OCI-M2 (cell line): ENCODE data around the gene DACT2.

Experiments used
- DNase-seq: peaks from one replicate; lab custom pipeline; 2025; ENCODE audit not compliant: unreplicated experiment; lab: John Stamatoyannopoulos, UW

Gene DACT2

GRCh38 chr6:168352096-168352495 lies 32.5 kb upstream of the DACT2 start:
- DNase-seq = no peak

- DNase-seq = no peak
These were observed 30.2 kb upstream of the DACT2 start for GRCh38 chr6:168349718-168350210.

GRCh38 chr6:168348186-168348585 lies 28.6 kb upstream of the DACT2 start:
- no peak for DNase-seq

- DNase-seq = no peak
These were observed 28.0 kb upstream of the DACT2 start for GRCh38 chr6:168347615-168348014.

GRCh38 chr6:168347053-168347452 lies 27.5 kb upstream of the DACT2 start:
- DNase-seq = no peak

- DNase-seq = no peak
These were observed 26.5 kb upstream of the DACT2 start for GRCh38 chr6:168345896-168346754.

GRCh38 chr6:168345266-168345665 lies 25.7 kb upstream of the DACT2 start:
- no peak for DNase-seq

- no peak for DNase-seq
These were observed 24.8 kb upstream of the DACT2 start for GRCh38 chr6:168344338-168344737.

GRCh38 chr6:168343239-168344150 lies 23.9 kb upstream of the DACT2 start:
- no peak for DNase-seq

- DNase-seq = no peak
These were observed 23.1 kb upstream of the DACT2 start for GRCh38 chr6:168342636-168343035.

- no peak for DNase-seq
These were observed 21.8 kb upstream of the DACT2 start for GRCh38 chr6:168341280-168341900.

GRCh38 chr6:168340819-168341218 lies 21.2 kb upstream of the DACT2 start:
- DNase-seq = no peak

- no peak for DNase-seq
These were observed 19.2 kb upstream of the DACT2 start for GRCh38 chr6:168338777-168339176.

- DNase-seq = no peak
These were observed 17.4 kb upstream of the DACT2 start for GRCh38 chr6:168336967-168337366.

- DNase-seq = no peak
These were observed 14.4 kb upstream of the DACT2 start for GRCh38 chr6:168333989-168334388.

GRCh38 chr6:168333491-168333890 lies 13.9 kb upstream of the DACT2 start:
- no peak for DNase-seq

GRCh38 chr6:168333039-168333438 lies 13.5 kb upstream of the DACT2 start:
- DNase-seq = no peak

- no peak for DNase-seq
These were observed 12.4 kb upstream of the DACT2 start for GRCh38 chr6:168332020-168332419.

- no peak for DNase-seq
These were observed 11.5 kb upstream of the DACT2 start for GRCh38 chr6:168331058-168331457.

- no peak for DNase-seq
These were observed 10.8 kb upstream of the DACT2 start for GRCh38 chr6:168330403-168330802.

GRCh38 chr6:168328086-168328485 lies 8.5 kb upstream of the DACT2 start:
- no peak for DNase-seq
